Measurements from ENCODE around the gene FABP1. TPM values are rescaled to one million over a fixed set of nuclear protein-coding genes. Genes with fewer than 3 reads are reported as not detected.

The FABP1 gene
- total and polyA plus RNA-seq, 2 of the 8 experiments (the other 6 are each of a cell fraction or from before 2014, with no cell fraction given) = 0.09 TPM; not detected in 1

DNA sequence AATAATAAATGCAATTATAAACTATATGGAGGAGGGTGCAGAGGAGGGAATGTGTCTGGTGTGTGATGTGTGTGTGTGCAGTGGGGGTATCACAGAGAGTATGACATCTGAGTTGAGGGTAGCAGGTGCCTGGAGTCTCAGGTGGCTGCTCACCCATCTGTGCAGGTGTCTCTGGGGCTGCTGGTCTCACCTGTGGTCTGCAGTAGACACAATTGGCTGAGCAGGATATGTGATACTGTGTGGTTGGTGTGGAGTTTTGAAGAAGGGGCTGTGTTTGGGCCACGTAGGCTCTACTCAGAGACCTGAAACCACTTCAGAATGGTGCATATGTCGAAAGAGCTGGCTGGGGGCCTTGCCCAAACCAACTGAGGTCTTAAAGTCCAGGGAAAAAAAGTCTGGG lies 17.0 kb downstream of the FABP1 start (continued):
- TF ChIP-seq, protein P1, sequence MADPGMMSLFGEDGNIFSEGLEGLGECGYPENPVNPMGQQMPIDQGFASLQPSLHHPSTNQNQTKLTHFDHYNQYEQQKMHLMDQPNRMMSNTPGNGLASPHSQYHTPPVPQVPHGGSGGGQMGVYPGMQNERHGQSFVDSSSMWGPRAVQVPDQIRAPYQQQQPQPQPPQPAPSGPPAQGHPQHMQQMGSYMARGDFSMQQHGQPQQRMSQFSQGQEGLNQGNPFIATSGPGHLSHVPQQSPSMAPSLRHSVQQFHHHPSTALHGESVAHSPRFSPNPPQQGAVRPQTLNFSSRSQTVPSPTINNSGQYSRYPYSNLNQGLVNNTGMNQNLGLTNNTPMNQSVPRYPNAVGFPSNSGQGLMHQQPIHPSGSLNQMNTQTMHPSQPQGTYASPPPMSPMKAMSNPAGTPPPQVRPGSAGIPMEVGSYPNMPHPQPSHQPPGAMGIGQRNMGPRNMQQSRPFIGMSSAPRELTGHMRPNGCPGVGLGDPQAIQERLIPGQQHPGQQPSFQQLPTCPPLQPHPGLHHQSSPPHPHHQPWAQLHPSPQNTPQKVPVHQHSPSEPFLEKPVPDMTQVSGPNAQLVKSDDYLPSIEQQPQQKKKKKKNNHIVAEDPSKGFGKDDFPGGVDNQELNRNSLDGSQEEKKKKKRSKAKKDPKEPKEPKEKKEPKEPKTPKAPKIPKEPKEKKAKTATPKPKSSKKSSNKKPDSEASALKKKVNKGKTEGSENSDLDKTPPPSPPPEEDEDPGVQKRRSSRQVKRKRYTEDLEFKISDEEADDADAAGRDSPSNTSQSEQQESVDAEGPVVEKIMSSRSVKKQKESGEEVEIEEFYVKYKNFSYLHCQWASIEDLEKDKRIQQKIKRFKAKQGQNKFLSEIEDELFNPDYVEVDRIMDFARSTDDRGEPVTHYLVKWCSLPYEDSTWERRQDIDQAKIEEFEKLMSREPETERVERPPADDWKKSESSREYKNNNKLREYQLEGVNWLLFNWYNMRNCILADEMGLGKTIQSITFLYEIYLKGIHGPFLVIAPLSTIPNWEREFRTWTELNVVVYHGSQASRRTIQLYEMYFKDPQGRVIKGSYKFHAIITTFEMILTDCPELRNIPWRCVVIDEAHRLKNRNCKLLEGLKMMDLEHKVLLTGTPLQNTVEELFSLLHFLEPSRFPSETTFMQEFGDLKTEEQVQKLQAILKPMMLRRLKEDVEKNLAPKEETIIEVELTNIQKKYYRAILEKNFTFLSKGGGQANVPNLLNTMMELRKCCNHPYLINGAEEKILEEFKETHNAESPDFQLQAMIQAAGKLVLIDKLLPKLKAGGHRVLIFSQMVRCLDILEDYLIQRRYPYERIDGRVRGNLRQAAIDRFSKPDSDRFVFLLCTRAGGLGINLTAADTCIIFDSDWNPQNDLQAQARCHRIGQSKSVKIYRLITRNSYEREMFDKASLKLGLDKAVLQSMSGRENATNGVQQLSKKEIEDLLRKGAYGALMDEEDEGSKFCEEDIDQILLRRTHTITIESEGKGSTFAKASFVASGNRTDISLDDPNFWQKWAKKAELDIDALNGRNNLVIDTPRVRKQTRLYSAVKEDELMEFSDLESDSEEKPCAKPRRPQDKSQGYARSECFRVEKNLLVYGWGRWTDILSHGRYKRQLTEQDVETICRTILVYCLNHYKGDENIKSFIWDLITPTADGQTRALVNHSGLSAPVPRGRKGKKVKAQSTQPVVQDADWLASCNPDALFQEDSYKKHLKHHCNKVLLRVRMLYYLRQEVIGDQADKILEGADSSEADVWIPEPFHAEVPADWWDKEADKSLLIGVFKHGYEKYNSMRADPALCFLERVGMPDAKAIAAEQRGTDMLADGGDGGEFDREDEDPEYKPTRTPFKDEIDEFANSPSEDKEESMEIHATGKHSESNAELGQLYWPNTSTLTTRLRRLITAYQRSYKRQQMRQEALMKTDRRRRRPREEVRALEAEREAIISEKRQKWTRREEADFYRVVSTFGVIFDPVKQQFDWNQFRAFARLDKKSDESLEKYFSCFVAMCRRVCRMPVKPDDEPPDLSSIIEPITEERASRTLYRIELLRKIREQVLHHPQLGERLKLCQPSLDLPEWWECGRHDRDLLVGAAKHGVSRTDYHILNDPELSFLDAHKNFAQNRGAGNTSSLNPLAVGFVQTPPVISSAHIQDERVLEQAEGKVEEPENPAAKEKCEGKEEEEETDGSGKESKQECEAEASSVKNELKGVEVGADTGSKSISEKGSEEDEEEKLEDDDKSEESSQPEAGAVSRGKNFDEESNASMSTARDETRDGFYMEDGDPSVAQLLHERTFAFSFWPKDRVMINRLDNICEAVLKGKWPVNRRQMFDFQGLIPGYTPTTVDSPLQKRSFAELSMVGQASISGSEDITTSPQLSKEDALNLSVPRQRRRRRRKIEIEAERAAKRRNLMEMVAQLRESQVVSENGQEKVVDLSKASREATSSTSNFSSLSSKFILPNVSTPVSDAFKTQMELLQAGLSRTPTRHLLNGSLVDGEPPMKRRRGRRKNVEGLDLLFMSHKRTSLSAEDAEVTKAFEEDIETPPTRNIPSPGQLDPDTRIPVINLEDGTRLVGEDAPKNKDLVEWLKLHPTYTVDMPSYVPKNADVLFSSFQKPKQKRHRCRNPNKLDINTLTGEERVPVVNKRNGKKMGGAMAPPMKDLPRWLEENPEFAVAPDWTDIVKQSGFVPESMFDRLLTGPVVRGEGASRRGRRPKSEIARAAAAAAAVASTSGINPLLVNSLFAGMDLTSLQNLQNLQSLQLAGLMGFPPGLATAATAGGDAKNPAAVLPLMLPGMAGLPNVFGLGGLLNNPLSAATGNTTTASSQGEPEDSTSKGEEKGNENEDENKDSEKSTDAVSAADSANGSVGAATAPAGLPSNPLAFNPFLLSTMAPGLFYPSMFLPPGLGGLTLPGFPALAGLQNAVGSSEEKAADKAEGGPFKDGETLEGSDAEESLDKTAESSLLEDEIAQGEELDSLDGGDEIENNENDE (IDR thresholded peaks at IDR 0.05; ENCODE audit: insufficient replicate concordance, low read length) = no peak

Measured in H1 (cell line).